SK-N-SH (cell line): Measurements from ENCODE around the gene SLC36A2.

Experiments
- CHD2 ChIP-seq: fragments of 150-350 bp; IDR thresholded peaks from 2 replicates; pipeline ENCODE4 v1.6.1; 2018; ENCODE audit warnings: low read length; ENCODE audit not compliant: partially characterized antibody
- JUND ChIP-seq: IDR thresholded peaks from 2 replicates; pipeline ENCODE4 v1.4.0; 2012
- MEF2A ChIP-seq: IDR thresholded peaks from 2 replicates; pipeline ENCODE4 v1.4.0; 2012; ENCODE audit warnings: low read depth, borderline replicate concordance
- MXI1 ChIP-seq: IDR thresholded peaks from 2 replicates; pipeline ENCODE4 v1.6.1; 2012; ENCODE audit warnings: mild to moderate bottlenecking, low read depth, low read length, improper control_type of control experiment
- POLR2AphosphoS5 ChIP-seq: IDR thresholded peaks from 2 replicates; pipeline ENCODE4 v1.6.1; 2012; ENCODE audit warnings: low read depth, low read length
- SMC3 ChIP-seq: IDR thresholded peaks from 2 replicates; pipeline ENCODE4 v1.6.1; 2012; ENCODE audit warnings: low read depth, low read length, improper control_type of control experiment
- TAF1 ChIP-seq: IDR thresholded peaks from 2 replicates; pipeline ENCODE4 v1.6.1; 2012; ENCODE audit warnings: low read depth, mild to moderate bottlenecking, low read length, moderate library complexity, borderline replicate concordance
- YY1 ChIP-seq: IDR thresholded peaks from 2 replicates; pipeline ENCODE4 v1.4.0; 2012; ENCODE audit warnings: low read depth, mild to moderate bottlenecking
- TF ChIP-seq, protein P1 (sequence below): IDR thresholded peaks from 2 replicates; pipeline ENCODE4 v1.4.0; 2012; ENCODE audit warnings: low read depth
- TF ChIP-seq, protein P2 (sequence below): fragments of 200-600 bp; sonication (generic); IDR thresholded peaks from 2 replicates; pipeline ENCODE4 v1.6.1; 2017; ENCODE audit warnings: antibody characterized with exemption, mild to moderate bottlenecking, moderate library complexity
- TF ChIP-seq, protein P3 (sequence below): fragments of 150-350 bp; IDR thresholded peaks from 2 replicates; pipeline ENCODE4 v1.6.1; 2016; ENCODE audit warnings: mild to moderate bottlenecking, low read depth, low read length
- TF ChIP-seq, protein P4 (sequence below): fragments of 150-350 bp; IDR thresholded peaks from 2 replicates; pipeline ENCODE4 v1.6.1; 2017; ENCODE audit warnings: antibody characterized with exemption, low read length, low read depth, borderline replicate concordance

DNA sequence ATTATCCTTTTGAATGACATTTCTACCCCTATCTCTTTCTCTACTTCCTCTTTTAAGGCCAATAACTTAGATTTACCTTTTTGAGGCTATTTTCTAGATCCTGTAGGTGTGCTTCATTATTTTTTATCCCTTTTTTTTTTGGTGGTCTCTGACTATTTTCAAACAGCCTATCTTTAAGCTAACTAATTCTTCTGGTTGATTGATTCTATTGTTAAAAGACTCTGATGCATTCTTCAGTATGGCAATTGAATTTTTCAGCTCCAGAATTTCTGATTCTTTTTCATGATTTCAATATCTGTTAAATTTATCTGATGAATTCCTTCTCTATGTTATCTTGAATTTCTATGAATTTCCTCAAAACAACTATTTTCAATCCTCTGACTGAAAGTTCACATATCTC, 36.4 kb downstream of the SLC36A2 start:
- TF ChIP-seq, protein P1, sequence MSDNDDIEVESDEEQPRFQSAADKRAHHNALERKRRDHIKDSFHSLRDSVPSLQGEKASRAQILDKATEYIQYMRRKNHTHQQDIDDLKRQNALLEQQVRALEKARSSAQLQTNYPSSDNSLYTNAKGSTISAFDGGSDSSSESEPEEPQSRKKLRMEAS: no peak
- TF ChIP-seq, protein P2, sequence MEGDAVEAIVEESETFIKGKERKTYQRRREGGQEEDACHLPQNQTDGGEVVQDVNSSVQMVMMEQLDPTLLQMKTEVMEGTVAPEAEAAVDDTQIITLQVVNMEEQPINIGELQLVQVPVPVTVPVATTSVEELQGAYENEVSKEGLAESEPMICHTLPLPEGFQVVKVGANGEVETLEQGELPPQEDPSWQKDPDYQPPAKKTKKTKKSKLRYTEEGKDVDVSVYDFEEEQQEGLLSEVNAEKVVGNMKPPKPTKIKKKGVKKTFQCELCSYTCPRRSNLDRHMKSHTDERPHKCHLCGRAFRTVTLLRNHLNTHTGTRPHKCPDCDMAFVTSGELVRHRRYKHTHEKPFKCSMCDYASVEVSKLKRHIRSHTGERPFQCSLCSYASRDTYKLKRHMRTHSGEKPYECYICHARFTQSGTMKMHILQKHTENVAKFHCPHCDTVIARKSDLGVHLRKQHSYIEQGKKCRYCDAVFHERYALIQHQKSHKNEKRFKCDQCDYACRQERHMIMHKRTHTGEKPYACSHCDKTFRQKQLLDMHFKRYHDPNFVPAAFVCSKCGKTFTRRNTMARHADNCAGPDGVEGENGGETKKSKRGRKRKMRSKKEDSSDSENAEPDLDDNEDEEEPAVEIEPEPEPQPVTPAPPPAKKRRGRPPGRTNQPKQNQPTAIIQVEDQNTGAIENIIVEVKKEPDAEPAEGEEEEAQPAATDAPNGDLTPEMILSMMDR: no peak
- TF ChIP-seq MXI1: no peak
- no peak for TF ChIP-seq TAF1
- TF ChIP-seq, protein P3, sequence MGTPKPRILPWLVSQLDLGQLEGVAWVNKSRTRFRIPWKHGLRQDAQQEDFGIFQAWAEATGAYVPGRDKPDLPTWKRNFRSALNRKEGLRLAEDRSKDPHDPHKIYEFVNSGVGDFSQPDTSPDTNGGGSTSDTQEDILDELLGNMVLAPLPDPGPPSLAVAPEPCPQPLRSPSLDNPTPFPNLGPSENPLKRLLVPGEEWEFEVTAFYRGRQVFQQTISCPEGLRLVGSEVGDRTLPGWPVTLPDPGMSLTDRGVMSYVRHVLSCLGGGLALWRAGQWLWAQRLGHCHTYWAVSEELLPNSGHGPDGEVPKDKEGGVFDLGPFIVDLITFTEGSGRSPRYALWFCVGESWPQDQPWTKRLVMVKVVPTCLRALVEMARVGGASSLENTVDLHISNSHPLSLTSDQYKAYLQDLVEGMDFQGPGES: no peak
- TF ChIP-seq YY1: no peak
- TF ChIP-seq MEF2A: no peak
- no peak for TF ChIP-seq POLR2AphosphoS5
- TF ChIP-seq JUND: no peak
- TF ChIP-seq CHD2: no peak
- TF ChIP-seq, protein P4, sequence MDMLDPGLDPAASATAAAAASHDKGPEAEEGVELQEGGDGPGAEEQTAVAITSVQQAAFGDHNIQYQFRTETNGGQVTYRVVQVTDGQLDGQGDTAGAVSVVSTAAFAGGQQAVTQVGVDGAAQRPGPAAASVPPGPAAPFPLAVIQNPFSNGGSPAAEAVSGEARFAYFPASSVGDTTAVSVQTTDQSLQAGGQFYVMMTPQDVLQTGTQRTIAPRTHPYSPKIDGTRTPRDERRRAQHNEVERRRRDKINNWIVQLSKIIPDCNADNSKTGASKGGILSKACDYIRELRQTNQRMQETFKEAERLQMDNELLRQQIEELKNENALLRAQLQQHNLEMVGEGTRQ: no peak
- no peak for TF ChIP-seq SMC3
